Measurements from ENCODE around the gene GRM7. TPM values are rescaled to one million over a fixed set of nuclear protein-coding genes. Genes with fewer than 3 reads are reported as not detected.

Gene GRM7
- total RNA-seq, 2 donors from 2014 or later: 1.1 to 1.3 TPM

DNA sequence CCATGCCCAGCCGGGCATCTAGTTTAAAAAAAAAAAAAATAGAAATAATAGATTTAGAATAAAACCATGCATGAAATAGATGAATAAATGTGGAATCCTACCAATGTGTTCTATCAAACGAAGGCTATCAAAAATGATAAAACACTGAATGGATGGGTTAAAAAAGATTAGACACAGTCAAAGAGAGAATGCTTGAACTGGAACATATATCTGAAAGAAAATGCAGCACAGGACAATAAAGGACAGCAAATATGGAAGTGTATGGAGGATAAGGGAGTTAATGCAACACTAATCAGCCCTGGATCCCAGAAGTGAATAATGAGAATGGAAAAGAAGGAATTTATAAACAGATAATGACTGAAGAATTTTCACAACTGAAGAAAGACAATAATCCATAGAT is 571.7 kb downstream of the GRM7 start:
- no peak for DNase-seq (ENCODE audit: low spot score)
- intact Hi-C loops (cut with DNase I): no loop called here

DNA sequence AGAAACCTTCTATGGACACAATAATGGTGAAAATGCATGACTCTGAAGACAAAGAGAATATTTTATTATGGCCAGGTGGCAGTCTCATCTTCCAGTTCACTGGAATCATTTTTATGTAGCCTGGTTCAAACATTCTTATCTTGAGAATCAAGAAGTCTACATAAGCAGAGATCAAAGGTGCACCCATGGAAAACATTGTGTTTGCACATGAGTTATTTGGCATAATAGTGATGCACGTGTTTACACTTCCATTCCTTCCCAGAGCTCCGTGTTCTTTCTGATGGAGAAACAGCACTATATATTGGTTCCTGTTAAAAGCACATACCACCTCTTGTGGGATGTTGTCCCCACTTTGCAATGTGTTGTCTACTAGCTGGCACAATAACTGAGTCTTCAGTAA is 572.2 kb downstream of the GRM7 start:
- intact Hi-C loops (cut with DNase I): no loop called here
- no peak for DNase-seq (ENCODE audit: low spot score)

DNA sequence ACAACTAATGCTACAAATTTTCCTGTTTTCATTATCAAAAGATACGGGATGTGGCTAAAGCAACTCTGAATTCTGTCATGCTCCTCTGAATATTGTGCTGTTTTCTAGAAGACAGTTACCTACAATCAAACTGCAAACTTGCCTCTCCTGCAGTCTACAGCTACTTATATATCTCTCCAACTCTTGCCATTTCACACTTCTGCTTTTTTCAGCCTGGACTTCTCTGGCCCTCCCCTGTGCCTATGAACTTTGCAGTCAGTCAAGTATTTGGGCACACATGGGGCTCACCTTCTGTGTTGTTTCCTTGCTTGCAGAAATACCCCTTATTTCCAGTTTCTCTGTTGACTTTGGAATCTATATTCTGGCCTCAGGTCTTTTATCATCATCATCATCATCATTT is 575.6 kb downstream of the GRM7 start:
- DNase-seq (ENCODE audit: low spot score): no peak
- intact Hi-C loops (cut with DNase I): no loop called here

DNA sequence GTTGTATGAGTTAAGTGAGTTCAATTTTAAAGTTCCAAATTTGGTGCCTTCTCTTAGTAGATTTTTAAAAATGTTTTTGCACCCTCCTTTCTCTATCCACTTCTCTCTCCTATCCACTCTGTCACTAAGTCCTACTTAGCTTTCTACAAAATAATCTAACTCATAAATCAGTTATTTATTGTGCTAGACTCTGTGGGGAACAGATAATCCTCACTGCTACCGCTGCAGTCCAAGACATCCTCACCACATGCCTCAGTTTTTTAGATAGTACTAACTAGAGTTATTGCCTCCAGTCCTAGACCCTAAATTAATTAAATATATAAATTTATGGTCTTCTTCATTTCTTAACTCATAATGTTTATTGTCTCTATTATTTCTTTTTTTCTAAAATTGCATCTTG is 576.3 kb downstream of the GRM7 start:
- intact Hi-C loops (cut with DNase I): no loop called here
- DNase-seq (ENCODE audit: low spot score): no peak

DNA sequence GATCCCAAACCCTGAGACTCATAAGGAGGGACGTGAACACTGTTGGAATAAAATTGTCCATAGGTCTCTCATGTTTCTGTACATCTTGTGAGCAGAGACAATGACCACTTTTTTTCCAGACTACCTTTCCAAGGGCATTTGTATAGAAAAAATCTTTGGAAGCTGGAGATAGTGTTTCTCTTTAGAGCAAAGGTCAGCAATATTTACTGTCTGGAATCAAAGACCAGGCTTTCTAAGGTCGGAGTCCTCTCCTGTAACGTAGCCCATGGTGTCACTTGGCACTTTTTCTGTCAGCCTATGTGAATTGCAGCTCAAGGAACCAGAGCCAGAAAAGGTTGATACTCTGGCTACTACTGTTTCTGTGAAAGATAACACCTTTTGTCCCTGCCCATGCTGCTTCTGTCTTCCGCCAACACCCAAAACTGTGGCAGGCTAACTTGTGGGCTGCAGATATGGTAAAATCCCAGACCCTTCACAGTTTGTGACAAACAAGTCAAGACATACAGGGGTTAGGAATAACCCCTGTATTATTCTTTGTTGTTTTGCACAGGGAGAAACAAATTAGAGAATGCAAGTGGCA is 578.3 kb downstream of the GRM7 start:
- intact Hi-C loops (cut with DNase I): no loop called here
- DNase-seq (ENCODE audit: low spot score): no peak

DNA sequence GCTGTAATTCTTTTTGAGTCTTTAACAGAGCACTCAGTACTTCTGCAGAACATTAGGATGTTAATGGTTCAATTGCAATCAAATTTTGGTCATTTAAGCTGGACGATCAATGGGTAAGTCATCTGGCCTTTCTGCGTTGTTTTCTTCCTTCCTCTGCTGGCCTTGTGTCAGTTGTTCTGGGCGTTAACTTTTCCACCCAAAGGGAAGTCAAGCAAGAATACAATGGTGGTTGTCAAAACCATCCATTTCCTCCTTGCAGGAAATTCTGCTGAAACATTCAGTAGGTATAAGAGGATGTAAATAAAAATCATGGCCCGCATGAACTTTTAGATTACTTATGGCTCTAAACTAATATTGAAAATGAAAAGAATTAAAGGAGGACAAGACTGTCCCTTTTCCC is 584.0 kb downstream of the GRM7 start:
- intact Hi-C loops (cut with DNase I): no loop called here
- DNase-seq (ENCODE audit: low spot score): no peak

DNA sequence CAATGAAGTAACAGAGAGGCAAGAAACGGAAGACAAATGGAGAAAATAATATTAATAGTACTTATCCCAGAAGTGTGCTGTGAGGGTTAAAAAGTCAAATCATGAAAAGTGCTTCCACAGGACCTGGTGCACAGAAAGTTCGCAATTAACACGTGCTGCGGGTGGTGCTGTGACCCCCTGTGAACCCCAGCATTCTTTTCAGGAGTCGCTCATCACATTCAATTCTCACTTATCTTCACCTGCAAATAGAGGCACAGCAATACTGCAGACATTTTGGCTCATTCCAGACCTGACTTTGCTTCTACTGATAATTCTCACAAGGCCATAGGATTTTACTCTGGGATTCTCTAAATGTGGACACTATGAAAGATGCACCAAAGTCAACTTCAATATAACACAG is 584.4 kb downstream of the GRM7 start:
- DNase-seq (ENCODE audit: low spot score): no peak
- intact Hi-C loops (cut with DNase I): no loop called here

DNA sequence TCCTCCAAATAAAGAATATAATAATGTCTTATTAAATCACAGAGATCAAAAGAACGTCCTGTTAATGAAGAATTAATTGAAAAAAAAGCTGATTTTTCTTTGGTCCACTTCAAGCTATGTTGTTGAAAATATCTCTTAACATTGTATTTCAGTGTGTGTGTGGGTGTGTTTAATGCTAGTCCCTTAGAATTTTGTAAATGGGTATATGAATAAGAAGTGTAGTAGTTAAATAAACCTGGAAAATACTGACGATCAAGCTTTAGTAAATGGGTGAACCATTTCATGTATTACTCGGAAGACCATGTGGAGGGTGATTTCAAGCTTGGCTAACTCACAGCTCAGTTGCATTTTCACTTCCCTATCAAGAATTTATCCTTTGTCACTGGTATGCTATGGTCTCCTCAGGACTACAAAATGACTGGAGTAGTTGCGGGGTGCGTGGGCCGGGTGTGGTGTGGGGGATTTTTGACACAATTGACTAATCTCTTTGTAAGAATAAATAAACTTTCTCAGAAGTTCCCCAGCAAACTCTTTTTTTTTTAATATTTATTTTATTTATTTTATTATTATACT is 586.4 kb downstream of the GRM7 start:
- intact Hi-C loops (cut with DNase I): no loop called here
- no peak for DNase-seq (ENCODE audit: low spot score)

DNA sequence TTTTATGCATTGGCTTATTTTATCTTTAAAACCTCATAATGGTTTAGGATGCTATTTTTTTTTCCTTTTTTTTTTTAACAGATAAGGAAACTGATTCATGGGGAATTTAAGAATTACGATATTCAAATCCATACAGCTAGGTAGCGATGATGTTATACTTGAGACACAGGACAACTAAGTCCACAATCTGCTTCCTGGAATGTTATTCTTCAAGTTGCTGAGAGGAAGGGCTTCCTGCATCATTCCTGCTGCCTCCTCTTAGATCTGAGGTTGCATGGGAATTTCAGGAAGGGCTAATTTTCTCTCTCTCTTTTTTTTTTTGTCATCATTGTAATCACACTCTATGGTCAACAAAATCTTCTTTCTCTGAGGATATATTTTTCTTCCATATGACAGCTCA is 595.5 kb downstream of the GRM7 start:
- no peak for DNase-seq (ENCODE audit: low spot score)
- intact Hi-C loops (cut with DNase I): no loop called here

DNA sequence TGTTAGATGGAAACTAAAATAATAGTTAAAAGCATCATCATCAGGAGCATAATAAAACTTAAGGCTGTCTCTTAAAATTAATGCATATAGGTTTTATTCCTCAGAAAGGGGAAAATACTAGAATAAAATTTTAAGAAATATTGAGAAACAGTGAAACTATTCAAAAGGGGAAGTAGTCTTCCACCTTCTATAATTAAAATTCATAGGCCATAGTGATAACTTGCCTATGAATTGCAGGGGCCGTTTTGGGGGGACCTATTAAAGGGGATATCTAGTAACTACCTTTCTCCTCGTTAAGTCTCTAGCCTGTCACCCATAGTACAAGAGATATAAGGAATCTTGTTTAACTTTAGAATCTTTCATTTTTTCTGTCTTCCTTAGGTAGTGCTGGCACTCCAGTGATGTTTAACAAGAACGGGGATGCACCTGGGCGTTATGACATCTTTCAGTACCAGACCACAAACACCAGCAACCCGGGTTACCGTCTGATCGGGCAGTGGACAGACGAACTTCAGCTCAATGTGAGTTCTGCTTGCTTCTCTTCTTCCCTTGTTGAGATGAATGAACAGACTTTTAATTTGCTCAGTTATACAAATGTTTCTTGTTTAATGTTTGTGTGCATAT is 600.4 kb downstream of the GRM7 start:
- intact Hi-C loops (cut with DNase I): no loop called here
- no peak for DNase-seq (ENCODE audit: low spot score)

DNA sequence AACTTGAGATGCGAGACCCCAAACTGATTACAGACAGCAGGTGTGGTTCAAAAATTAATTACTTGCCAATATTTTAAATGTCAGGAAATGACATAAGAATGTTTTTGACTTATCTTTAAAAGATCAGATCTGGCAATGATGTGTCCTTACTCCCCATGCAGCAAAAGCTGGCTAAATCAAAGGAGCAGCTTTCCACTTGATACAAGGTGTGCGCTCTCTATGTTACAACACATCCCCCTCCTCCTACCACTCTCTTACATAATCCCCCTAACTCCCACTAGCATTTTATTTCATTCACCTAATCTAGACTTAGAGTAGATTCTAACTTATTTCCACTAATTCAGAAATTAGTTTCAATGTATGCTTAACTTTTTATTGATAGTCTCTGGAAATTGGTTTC is 609.0 kb downstream of the GRM7 start:
- DNase-seq (ENCODE audit: low spot score): no peak
- intact Hi-C loops (cut with DNase I): no loop called here

DNA sequence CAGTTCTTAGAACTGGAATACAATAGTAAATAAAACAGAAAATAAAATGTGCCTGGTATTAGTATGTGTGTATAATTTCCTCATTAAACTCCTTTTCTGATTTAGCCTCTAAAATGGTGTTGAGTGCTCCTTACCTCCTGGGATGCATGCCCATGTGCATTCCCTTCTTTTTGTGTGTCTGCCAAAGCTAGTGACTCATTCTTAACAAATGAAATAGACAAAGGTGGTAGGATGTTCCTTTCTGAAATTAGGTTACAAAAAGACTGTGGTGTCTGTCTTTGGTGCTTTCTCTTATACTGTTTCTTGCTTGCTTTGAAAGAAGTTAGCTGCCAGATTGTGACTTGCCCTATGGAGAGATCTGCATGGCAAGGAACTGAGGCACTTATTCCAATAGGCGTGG is 623.7 kb downstream of the GRM7 start:
- no peak for DNase-seq (ENCODE audit: low spot score)
- intact Hi-C loops (cut with DNase I): no loop called here

DNA sequence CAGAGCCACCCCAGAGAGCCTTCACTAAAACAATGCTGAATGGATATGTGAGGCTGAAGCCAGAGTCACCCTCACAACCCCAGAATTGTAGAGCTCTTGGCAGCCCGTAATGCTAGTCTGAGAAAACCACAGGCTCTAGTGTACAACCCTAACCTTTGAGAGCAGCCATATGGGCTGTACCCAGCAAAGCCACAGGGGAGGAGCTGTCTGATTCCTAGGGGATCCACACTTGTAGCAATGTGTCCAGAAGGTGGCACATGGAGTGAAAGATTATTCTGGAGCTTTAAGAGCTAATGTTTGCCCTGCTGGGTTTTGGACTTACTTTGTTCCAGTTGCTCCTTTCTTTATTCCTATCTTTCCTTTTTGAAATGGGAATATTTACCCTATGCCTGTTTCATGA is 626.8 kb downstream of the GRM7 start:
- intact Hi-C loops (cut with DNase I): no loop called here

DNA sequence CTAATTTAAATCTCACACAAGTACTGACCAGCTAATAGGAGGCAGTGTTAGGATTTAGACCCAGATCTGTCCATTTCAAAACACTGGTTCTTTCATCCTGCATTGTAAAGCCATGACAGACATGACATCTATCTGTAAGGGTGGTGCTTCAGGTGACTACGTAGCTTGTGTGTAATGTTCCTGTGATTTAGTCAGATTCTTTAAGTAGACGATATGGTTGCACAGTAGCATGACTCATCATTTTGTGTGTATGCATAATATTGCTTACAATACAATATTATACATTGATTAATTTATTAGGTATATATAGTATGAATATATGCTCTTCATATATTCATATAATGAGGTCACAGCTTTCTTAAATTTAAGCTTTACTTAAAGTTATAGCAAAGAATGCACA is 628.5 kb downstream of the GRM7 start:
- intact Hi-C loops (cut with DNase I): no loop called here
- DNase-seq (ENCODE audit: low spot score): no peak

More for the DNA sequence above, 626.8 kb downstream of the GRM7 start:
- DNase-seq (ENCODE audit: low spot score): no peak

DNA sequence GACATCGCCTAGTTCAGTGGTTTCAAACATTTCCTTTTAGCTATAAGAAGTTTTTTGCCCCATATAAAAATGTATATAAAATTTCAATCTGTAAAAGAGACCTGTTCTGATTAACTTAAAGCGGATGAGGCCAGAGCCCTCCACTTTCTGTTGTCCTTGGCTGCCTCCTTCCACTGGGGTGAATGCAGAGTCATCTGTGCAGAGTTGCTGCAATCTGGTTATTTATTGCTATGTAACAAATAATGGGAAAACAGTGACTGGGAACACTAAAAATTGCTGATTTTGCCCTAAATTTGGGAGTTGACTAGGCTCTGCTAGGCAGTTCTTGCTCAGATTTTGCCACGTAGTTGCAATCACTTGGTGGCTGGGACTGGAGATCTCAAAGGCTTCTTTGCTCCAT is 637.8 kb downstream of the GRM7 start:
- no peak for DNase-seq (ENCODE audit: low spot score)
- intact Hi-C loops (cut with DNase I): no loop called here

DNA sequence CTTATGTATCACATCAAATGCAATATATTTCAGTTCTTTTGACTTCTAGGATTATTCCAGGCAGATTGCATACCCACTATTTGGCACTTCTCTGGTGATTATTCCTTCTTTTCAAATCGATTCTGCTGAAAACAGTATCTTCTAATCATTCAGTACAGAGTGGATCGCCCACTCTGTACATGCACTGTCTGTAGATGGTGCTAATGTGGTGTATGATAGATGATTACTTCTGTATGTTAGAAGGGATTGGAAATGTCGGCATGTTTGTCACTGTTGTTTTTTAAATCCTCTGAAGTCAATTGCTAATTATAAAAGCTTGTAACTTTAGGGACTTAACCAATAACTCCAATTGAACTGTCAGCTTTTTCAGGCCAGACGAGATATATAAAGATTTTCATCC is 642.5 kb downstream of the GRM7 start:
- no peak for DNase-seq (ENCODE audit: low spot score)
- intact Hi-C loops (cut with DNase I): no loop called here

DNA sequence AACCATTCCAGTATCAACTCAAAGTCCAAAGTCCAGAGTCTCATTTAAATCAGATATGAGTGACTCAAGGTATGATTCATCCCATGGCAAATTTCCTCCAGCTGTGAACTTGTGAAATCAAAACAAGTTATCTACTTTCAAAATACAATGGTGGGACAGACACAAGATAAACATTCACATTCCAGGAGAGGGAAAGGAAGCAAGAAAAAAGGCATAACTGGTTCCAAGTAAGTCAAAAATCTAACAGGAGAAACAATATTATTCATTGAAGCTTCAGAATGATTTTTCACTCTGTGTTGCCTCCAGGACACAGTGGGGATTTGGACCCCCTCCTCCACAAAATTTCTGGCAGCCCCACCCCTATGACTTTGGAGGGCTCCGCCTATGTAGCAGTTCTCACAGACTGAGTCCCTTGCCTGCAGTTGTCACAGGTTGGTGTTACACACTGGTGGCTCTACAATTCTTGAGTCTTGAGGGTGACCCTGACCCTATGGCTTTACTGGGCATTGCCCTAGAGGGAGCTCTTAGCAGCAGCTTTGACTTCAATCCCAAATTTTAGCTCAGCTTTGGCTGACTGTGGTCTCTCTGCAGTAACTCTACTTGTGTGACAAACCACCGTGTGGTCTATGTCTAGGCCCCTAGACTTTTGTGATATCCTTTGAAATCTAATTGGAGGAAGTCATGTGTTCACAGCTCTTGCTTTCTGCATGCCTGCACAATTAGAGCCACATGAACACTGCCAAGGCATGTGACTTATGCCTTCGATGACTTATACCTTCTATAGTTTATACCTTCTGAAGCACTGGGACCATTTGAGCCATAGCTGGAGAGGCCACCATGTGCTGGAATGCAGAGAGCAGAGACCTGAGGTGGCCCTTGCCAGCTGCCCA is 644.2 kb downstream of the GRM7 start:
- no peak for DNase-seq (ENCODE audit: low spot score)
- intact Hi-C loops (cut with DNase I): no loop called here

DNA sequence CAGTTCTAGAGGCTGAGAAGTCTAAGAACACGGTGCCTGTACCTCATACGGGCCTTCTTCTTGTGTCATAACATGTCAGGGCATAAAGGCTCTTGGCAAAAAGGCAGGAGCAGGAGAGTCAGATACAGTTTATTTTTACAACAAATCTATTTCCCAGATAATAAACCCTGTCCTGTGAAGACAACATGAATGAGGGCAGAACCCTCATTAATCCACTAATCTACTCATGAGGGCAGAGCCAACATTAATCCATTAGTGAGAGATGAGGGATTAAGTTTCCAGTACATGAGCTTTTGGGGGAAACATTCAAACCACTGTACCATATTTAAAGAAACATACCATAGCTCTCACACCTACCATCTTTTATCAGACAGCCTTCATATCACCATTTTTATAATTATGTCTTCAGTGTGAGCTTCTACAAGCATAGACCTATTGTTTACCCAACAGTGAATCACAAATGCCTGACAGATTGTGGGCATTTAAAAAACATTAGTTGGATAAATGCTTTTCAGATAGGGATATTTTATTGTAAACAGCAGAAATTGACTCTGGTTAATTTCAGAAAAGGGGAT is 645.8 kb downstream of the GRM7 start:
- intact Hi-C loops (cut with DNase I): no loop called here
- no peak for DNase-seq (ENCODE audit: low spot score)

DNA sequence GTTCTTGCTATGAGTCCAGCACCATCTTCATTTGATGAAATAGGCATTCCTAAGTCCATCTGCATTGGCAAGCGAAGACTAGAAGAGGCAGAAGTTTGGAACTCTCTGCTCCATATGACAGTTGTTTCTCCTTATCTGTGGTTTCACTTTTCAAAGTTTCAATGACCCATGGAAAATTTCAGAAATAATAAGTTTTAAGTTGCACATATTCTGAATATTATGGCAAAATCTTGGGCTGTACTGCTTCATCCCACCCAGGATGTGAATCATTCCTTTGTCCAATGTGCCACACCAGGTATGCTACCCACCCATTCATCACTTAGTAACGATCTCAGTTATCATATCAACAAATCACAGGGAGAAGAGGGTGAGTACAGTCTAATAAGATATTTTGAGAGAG is 647.9 kb downstream of the GRM7 start:
- no peak for DNase-seq (ENCODE audit: low spot score)
- intact Hi-C loops (cut with DNase I): no loop called here

DNA sequence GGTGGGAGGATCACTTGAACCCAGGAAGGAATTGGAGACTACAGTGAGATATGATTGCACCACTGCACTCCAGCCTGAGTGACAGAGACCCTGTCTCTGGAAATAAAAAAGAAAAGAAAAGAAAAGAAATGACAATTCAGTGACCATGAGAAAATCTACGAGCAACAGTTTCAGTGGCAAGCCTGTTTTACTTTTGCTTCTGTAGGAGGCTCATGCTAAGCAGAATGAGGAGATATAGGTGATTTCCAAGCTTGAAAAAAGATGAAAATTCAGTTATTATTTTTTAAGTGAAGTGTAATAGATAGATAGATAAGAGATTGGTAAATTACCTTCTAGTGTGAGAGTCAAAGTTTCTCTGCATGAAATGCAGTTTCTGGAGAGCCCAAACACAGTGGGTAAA is 651.1 kb downstream of the GRM7 start:
- intact Hi-C loops (cut with DNase I): no loop called here
- no peak for DNase-seq (ENCODE audit: low spot score)

All from posterior vena cava (tissue), 2 donors.